Measurements from ENCODE around the gene TCAF1. TPM values are rescaled to one million over a fixed set of nuclear protein-coding genes. Genes with fewer than 3 reads are reported as not detected.

Gene TCAF1
- total RNA-seq, 1 donor from 2014 or later: 82.4 TPM

- Mint-ChIP-seq H3K4me1 (ENCODE audit: unreplicated experiment) (peaks cover 3% of the 10 kb centered on the region), H3K27me3 (ENCODE audit: unreplicated experiment) (peaks cover 22% of the 10 kb centered on the region), H3K9me3 (ENCODE audit: unreplicated experiment) (no peaks in the 10 kb centered on the region), H3K4me3 (ENCODE audit: unreplicated experiment) (no peak overlapping the region), H3K36me3 (ENCODE audit: unreplicated experiment) (no peaks in the 10 kb centered on the region), H3K27ac (ENCODE audit: unreplicated experiment) (no peak overlapping the region)
- no peak for DNase-seq (ENCODE audit: extremely low spot score, unreplicated experiment)
- TF ChIP-seq CTCF (IDR thresholded peaks at IDR 0.05): no peak
Observed at GRCh38 chr7:143909863-143910262, 7.9 kb upstream of the TCAF1 start.

DNA sequence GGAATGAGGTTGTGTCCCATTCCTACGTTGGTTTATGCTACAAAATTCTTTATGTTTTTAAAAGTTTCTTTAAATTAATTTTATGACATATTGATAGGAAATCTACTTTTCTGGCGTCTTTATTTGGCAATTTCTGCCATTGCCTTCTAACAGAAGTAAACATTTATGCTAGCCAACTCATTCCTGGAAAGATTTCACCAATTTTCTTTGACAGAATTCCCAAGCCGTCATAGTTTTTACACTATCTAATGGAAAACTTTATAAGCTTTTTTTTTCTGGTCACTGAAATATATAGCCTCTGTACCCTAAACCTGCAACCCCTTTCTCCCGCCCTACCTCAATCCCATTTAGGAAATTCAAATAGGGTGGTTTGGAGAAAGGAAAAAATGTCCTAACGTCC lies 6.1 kb upstream of the TCAF1 start:
- TF ChIP-seq CTCF (IDR thresholded peaks at IDR 0.05): no peak
- no peak overlapping the region for H3K4me3 Mint-ChIP-seq (ENCODE audit: unreplicated experiment)
- peaks cover 3% of the 10 kb centered on the region for H3K4me1 Mint-ChIP-seq (ENCODE audit: unreplicated experiment)
- H3K9me3 Mint-ChIP-seq (ENCODE audit: unreplicated experiment): no peaks in the 10 kb centered on the region
- H3K27ac Mint-ChIP-seq (ENCODE audit: unreplicated experiment): no peak overlapping the region
- H3K27me3 Mint-ChIP-seq (ENCODE audit: unreplicated experiment): peaks cover 12% of the 10 kb centered on the region
- DNase-seq (ENCODE audit: extremely low spot score, unreplicated experiment): no peak
- no peaks in the 10 kb centered on the region for H3K36me3 Mint-ChIP-seq (ENCODE audit: unreplicated experiment)

DNA sequence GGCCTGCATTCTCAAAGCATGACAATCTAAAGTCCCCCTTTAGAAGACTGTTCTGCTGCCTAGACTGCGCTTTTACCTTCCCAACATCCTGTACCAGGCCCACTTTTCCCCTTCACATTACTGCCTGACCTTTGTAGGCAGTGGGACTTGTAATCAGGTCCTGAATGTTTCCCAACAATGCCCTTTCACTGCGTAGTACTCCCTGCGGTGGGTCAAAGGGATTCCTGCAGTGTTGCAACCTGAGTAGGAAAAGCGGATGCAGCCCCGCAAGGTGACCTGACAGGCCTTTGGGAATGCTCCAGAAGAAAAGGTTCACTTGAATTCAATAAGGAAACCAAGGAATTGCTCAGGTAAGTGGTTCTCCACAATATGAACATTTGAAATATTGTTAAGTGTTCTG lies 4.9 kb upstream of the TCAF1 start:
- no peaks in the 10 kb centered on the region for H3K36me3 Mint-ChIP-seq (ENCODE audit: unreplicated experiment)
- no peak for TF ChIP-seq CTCF (IDR thresholded peaks at IDR 0.05)
- DNase-seq (ENCODE audit: extremely low spot score, unreplicated experiment): no peak
- H3K27ac Mint-ChIP-seq (ENCODE audit: unreplicated experiment): no peak overlapping the region
- peaks cover 5% of the 10 kb centered on the region for H3K4me1 Mint-ChIP-seq (ENCODE audit: unreplicated experiment)
- peaks cover 8% of the 10 kb centered on the region for H3K27me3 Mint-ChIP-seq (ENCODE audit: unreplicated experiment)
- no peak overlapping the region for H3K4me3 Mint-ChIP-seq (ENCODE audit: unreplicated experiment)
- no peaks in the 10 kb centered on the region for H3K9me3 Mint-ChIP-seq (ENCODE audit: unreplicated experiment)

DNA sequence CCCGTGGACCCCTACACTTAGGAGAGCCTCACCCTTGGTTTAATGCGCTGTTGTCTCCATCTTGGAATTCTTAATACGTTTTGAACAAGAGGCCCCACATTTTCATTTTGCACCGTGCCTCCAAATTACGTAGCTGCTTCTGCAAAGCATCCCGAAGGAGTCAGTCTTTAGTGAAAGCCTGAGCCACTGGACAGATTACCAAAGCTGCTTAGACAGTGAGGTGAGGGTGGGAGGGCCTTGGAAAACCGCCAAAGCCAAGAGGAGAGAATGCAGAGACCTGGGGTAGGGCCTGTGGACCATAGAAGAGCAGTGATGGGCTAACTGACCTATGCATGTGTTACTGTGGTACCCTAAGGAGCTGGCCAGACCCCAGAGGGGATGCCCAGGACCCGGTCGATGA lies 4.2 kb upstream of the TCAF1 start:
- H3K27me3 Mint-ChIP-seq (ENCODE audit: unreplicated experiment): peaks cover 8% of the 10 kb centered on the region
- no peak for DNase-seq (ENCODE audit: extremely low spot score, unreplicated experiment)
- TF ChIP-seq CTCF (IDR thresholded peaks at IDR 0.05): no peak
- no peak overlapping the region for H3K4me3 Mint-ChIP-seq (ENCODE audit: unreplicated experiment)
- no peaks in the 10 kb centered on the region for H3K9me3 Mint-ChIP-seq (ENCODE audit: unreplicated experiment)
- no peak overlapping the region for H3K27ac Mint-ChIP-seq (ENCODE audit: unreplicated experiment)
- H3K4me1 Mint-ChIP-seq (ENCODE audit: unreplicated experiment): peaks cover 7% of the 10 kb centered on the region
- H3K36me3 Mint-ChIP-seq (ENCODE audit: unreplicated experiment): no peaks in the 10 kb centered on the region

GRCh38 chr7:143905509-143905908 lies 3.5 kb upstream of the TCAF1 start:
- H3K9me3 Mint-ChIP-seq (ENCODE audit: unreplicated experiment): no peaks in the 10 kb centered on the region
- H3K36me3 Mint-ChIP-seq (ENCODE audit: unreplicated experiment): no peaks in the 10 kb centered on the region
- H3K27me3 Mint-ChIP-seq (ENCODE audit: unreplicated experiment): peaks cover 8% of the 10 kb centered on the region
- H3K4me1 Mint-ChIP-seq (ENCODE audit: unreplicated experiment): peaks cover 7% of the 10 kb centered on the region
- H3K4me3 Mint-ChIP-seq (ENCODE audit: unreplicated experiment): no peak overlapping the region
- TF ChIP-seq CTCF (IDR thresholded peaks at IDR 0.05): no peak
- DNase-seq (ENCODE audit: extremely low spot score, unreplicated experiment): no peak
- no peak overlapping the region for H3K27ac Mint-ChIP-seq (ENCODE audit: unreplicated experiment)

All from osteocyte (in vitro differentiated cells).